CD14-positive monocyte (primary cell): ENCODE data around the gene LRP6. TPM values are rescaled to one million over a fixed set of nuclear protein-coding genes. Genes with fewer than 3 reads are reported as not detected.

Experiments used
- DNase-seq, 3 donors: peaks; one replicate each; pipeline ENCODE4 v3.0.0-alpha.2; 2011 to 2022
- H2AFZ ChIP-seq: 2 replicates; pipeline ENCODE4 v1.6.0; 2012; ENCODE audit warnings: mild to moderate bottlenecking, low read depth, low read length, inconsistent platforms; ENCODE audit not compliant: insufficient read depth, poor library complexity, severe bottlenecking
- H3K27ac ChIP-seq, 2 donors: 1 replicate in 1 of 2; 2 replicates in 1 of 2; pipeline ENCODE4 v1.5.1; 2012 to 2013; ENCODE audit warnings: low read length in 2 of 2, control low read depth in 1 of 2, inconsistent platforms in 1 of 2, low read depth in 1 of 2, mild to moderate bottlenecking in 1 of 2
- H3K27me3 ChIP-seq, 2 donors: one replicate each; pipeline versions ENCODE4 v1.6.0 to v1.6.1; 2011 to 2013; ENCODE audit warnings: low read length in 2 of 2; ENCODE audit not compliant: control insufficient read depth in 2 of 2, insufficient read depth in 2 of 2
- H3K36me3 ChIP-seq, 2 donors: replicated peaks in 1 of 2; 1 replicate in 1 of 2; 2 replicates in 1 of 2; pipeline versions ENCODE4 v1.5.1 to v1.6.1; 2012 to 2013; ENCODE audit warnings: low read length in 2 of 2, control low read depth in 1 of 2, inconsistent platforms in 1 of 2, mild to moderate bottlenecking in 1 of 2; ENCODE audit not compliant: insufficient read depth in 2 of 2, control insufficient read depth in 1 of 2
- H3K4me1 ChIP-seq, 2 donors: 1 replicate in 1 of 2; 2 replicates in 1 of 2; pipeline versions ENCODE4 v1.5.1 to v1.6.1; 2012 to 2013; ENCODE audit warnings: low read length in 2 of 2, control low read depth in 1 of 2, inconsistent platforms in 1 of 2, mild to moderate bottlenecking in 1 of 2, moderate library complexity in 1 of 2; ENCODE audit not compliant: insufficient read depth in 2 of 2, control insufficient read depth in 1 of 2
- H3K4me2 ChIP-seq: replicated peaks from 2 replicates; pipeline ENCODE3; 2012; ENCODE audit warnings: low read length, moderate library complexity, mild to moderate bottlenecking; ENCODE audit not compliant: poor library complexity, severe bottlenecking; ENCODE audit errors: extremely low read depth
- H3K4me3 ChIP-seq, 3 experiments: fragments of 200-600 bp in 1 of 3; sonication (generic) in 1 of 3; replicated peaks in 1 of 3; 1 replicate in 2 of 3; 2 replicates in 1 of 3; pipeline ENCODE4 v1.5.1; 2011 to 2013; ENCODE audit warnings: low read length in 3 of 3, mild to moderate bottlenecking in 3 of 3, control low read depth in 2 of 3, low read depth in 2 of 3, inconsistent platforms in 1 of 3, moderate library complexity in 1 of 3
- H3K79me2 ChIP-seq: 2 replicates; pipeline ENCODE4 v1.6.0; 2012; ENCODE audit warnings: mild to moderate bottlenecking, control low read depth, inconsistent platforms, low read length, moderate library complexity; ENCODE audit not compliant: insufficient read depth
- H3K9ac ChIP-seq: 2 replicates; pipeline ENCODE4 v1.6.0; 2017; ENCODE audit warnings: low read length, mild to moderate bottlenecking; ENCODE audit not compliant: insufficient read depth, poor library complexity, severe bottlenecking
- H3K9me3 ChIP-seq, 2 donors: replicated peaks in 1 of 2; 1 replicate in 1 of 2; 2 replicates in 1 of 2; pipeline versions ENCODE4 v1.5.1 to v1.6.1; 2012 to 2013; ENCODE audit warnings: low read length in 2 of 2, control low read depth in 1 of 2; ENCODE audit not compliant: control insufficient read depth in 1 of 2, insufficient read depth in 1 of 2
- H4K20me1 ChIP-seq: 2 replicates; pipeline ENCODE4 v1.6.0; 2012; ENCODE audit warnings: mild to moderate bottlenecking, low read length, control low read depth, moderate library complexity; ENCODE audit not compliant: insufficient read depth
- H3K27ac Mint-ChIP-seq, 7 donors: one replicate each; pipeline ENCODE4 v1.8.0; 2020; ENCODE audit warnings: mild to moderate bottlenecking in 7 of 7, mixed read lengths in 7 of 7, moderate library complexity in 6 of 7, inconsistent platforms in 2 of 7
- H3K27me3 Mint-ChIP-seq, 3 donors: one replicate each; pipeline ENCODE4 v1.8.0; 2021 to 2022; ENCODE audit warnings: low read depth in 3 of 3, mild to moderate bottlenecking in 3 of 3, mixed read lengths in 3 of 3, moderate library complexity in 3 of 3, inconsistent platforms in 1 of 3
- H3K36me3 Mint-ChIP-seq, 2 donors: one replicate each; pipeline ENCODE4 v1.8.0; 2020; ENCODE audit warnings: mixed read lengths in 2 of 2, inconsistent platforms in 1 of 2, mild to moderate bottlenecking in 1 of 2
- H3K4me1 Mint-ChIP-seq: one replicate; pipeline ENCODE4 v1.8.0; 2020; ENCODE audit warnings: mild to moderate bottlenecking, mixed read lengths
- H3K4me3 Mint-ChIP-seq, 2 donors: one replicate each; pipeline ENCODE4 v1.8.0; 2020; ENCODE audit warnings: mild to moderate bottlenecking in 2 of 2, mixed read lengths in 2 of 2, moderate library complexity in 1 of 2
- H3K9me3 Mint-ChIP-seq, 7 donors: one replicate each; pipeline ENCODE4 v1.8.0; 2020 to 2022; ENCODE audit warnings: mixed read lengths in 7 of 7, mild to moderate bottlenecking in 6 of 7, moderate library complexity in 6 of 7, inconsistent platforms in 2 of 7
- WGBS: methylation state at CpG from one replicate; pipeline ENCODE4 v1.1.5; 2013; ENCODE audit warnings: missing lambda C conversion rate; ENCODE audit not compliant: insufficient coverage; 5-methylcytosine and 5-hydroxymethylcytosine counted together
- intact Hi-C, 2 donors: fragments of 100-400 bp; cut with micrococcal nuclease; formaldehyde crosslinking; loops; one replicate each; pipeline versions ENCODE4 v1.15.0 to v1.15.1; 2023
- polyA plus RNA-seq, 3 donors: library from polyadenylated mRNA; depleted of rRNA in 1 of 3; unstranded in 2 of 3; stranded (reverse) in 1 of 3; fragments of 300-500 nt in 2 of 3; fragments of >200 nt in 1 of 3; fragmentation: Illumina TruSeq in 2 of 3; gene quantifications; 1 replicate in 2 of 3; 2 replicates in 1 of 3; pipeline ENCODE4 v1.2.3, GENCODE V29; 2012 to 2021
- TF ChIP-seq, protein P1 (sequence below): fragments of 200-600 bp; IDR thresholded peaks from one replicate; pipeline ENCODE4 v1.8.0; 2022; ENCODE audit warnings: antibody characterized with exemption, mild to moderate bottlenecking

Gene LRP6
- polyA plus RNA-seq, 3 donors: 0.08 TPM; not detected in 2

DNA sequence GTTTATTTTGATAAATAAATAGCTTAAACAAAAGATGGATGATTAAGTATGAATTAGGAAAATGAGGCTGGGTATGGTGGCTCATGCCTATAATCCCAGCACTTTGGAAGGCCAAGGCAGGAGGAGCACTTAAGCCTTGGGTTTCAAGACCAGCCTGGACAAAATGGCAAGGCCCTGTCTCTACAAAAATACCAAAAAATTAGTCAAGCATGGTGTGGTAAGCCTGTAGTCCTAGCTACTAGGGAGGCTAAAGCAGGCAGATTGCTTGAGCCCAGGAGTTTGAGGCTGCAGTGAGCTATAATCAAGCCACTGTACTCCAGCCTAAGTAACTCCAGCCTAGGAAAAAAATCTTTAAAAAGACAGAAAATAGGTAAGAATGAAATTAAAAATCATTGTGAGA, 100.1 kb downstream of the LRP6 start:
- TF ChIP-seq, protein P1, sequence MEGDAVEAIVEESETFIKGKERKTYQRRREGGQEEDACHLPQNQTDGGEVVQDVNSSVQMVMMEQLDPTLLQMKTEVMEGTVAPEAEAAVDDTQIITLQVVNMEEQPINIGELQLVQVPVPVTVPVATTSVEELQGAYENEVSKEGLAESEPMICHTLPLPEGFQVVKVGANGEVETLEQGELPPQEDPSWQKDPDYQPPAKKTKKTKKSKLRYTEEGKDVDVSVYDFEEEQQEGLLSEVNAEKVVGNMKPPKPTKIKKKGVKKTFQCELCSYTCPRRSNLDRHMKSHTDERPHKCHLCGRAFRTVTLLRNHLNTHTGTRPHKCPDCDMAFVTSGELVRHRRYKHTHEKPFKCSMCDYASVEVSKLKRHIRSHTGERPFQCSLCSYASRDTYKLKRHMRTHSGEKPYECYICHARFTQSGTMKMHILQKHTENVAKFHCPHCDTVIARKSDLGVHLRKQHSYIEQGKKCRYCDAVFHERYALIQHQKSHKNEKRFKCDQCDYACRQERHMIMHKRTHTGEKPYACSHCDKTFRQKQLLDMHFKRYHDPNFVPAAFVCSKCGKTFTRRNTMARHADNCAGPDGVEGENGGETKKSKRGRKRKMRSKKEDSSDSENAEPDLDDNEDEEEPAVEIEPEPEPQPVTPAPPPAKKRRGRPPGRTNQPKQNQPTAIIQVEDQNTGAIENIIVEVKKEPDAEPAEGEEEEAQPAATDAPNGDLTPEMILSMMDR: no peak
- Histone ChIP-seq H3K9ac (no peak overlapping the region), H3K4me2 (no peak overlapping the region), H4K20me1 (no peaks in the 10 kb centered on the region), H3K9me3 (no peaks in the 10 kb centered on the region), H3K27me3 (peaks cover 0 to 2% of the 10 kb centered on the region in 2 donors), H3K79me2 (no peaks in the 10 kb centered on the region), H3K4me1 (no peaks in the 10 kb centered on the region), H2AFZ (no peak overlapping the region), H3K27ac (no peak overlapping the region), H3K36me3 (no peaks in the 10 kb centered on the region), H3K4me3 (no peak overlapping the region)
- H3K36me3 Mint-ChIP-seq: no peaks in the 10 kb centered on the region
- peaks cover 9 to 15% (median 10%) of the 10 kb centered on the region in 3 donors for H3K27me3 Mint-ChIP-seq
- H3K9me3 Mint-ChIP-seq: no peaks in the 10 kb centered on the region
- H3K27ac Mint-ChIP-seq: no peak overlapping the region
- DNase-seq: no peak
- intact Hi-C loops: no loop called here
- H3K4me3 Mint-ChIP-seq: no peak overlapping the region
- H3K4me1 Mint-ChIP-seq: no peaks in the 10 kb centered on the region

DNA sequence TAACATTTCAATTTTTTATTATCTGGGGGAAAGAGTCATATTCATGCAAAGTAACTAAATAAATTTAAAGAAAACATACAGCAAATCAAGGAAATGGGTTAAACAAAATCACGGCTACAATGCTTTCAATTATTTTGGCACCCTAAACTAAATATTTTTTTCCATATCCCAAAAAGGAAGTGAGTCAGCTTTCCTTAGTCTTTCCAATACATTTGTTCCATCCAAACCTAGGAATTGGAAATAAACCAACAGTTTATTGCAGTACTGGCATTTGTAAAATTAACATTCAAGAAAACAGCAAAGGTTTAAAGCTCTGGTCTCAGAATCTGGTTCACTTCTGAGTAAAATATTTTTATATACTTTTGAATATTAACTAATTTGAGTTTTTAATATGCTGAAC, 106.9 kb downstream of the LRP6 start:
- Histone ChIP-seq H3K79me2 (no peaks in the 10 kb centered on the region), H3K4me3 (no peak overlapping the region), H3K9me3 (no peaks in the 10 kb centered on the region), H3K27ac (no peak overlapping the region), H3K9ac (no peak overlapping the region), H2AFZ (no peak overlapping the region), H3K4me1 (no peaks in the 10 kb centered on the region), H3K4me2 (no peak overlapping the region), H4K20me1 (no peaks in the 10 kb centered on the region), H3K36me3 (no peaks in the 10 kb centered on the region), H3K27me3 (no peaks in the 10 kb centered on the region)
- H3K27me3 Mint-ChIP-seq: peaks cover 2 to 10% (median 3%) of the 10 kb centered on the region in 3 donors
- H3K9me3 Mint-ChIP-seq: no peaks in the 10 kb centered on the region
- H3K36me3 Mint-ChIP-seq: no peaks in the 10 kb centered on the region
- H3K4me1 Mint-ChIP-seq: no peaks in the 10 kb centered on the region
- intact Hi-C loops: no loop called here
- TF ChIP-seq, protein P1: no peak
- no peak overlapping the region for H3K27ac Mint-ChIP-seq
- no peak overlapping the region for H3K4me3 Mint-ChIP-seq
- DNase-seq: no peak
- WGBS: no CpG with 5 or more reads among the region's 1 CpG
